Fibroblast of the aortic adventitia (primary cell): ENCODE results near the gene FRMD4B. TPM values are rescaled to one million over a fixed set of nuclear protein-coding genes. Genes with fewer than 3 reads are reported as not detected.

Experiments
- DNase-seq: peaks from one replicate; pipeline ENCODE4 v3.0.0-alpha.2; 2010; ENCODE audit warnings: low read depth
- H3K4me3 ChIP-seq: 2 replicates; pipeline ENCODE4 v1.5.1; 2011; ENCODE audit warnings: low read depth, mild to moderate bottlenecking, control low read depth, low read length, moderate library complexity
- CTCF ChIP-seq: IDR thresholded peaks from 2 replicates; pipeline ENCODE4 v1.5.1; 2011; ENCODE audit warnings: mild to moderate bottlenecking, low read length, control low read depth, inconsistent platforms; ENCODE audit not compliant: insufficient read depth
- total RNA-seq: library from RNA; depleted of rRNA; stranded (reverse); fragments of >200 nt; gene quantifications from 2 replicates; pipeline ENCODE4 v1.2.3, GENCODE V29; 2012; ENCODE audit warnings: low replicate concordance

FRMD4B gene
- total RNA-seq, 1 donor = 0.81 TPM

GRCh38 chr3:69294014-69294766, 91.7 kb downstream of the FRMD4B start:
- DNase-seq = peak; percentile 54
- no peak overlapping the region for H3K4me3 ChIP-seq
- no peak for TF ChIP-seq CTCF

- TF ChIP-seq CTCF = no peak
- no peak overlapping the region for H3K4me3 ChIP-seq
- DNase-seq = no peak
These were observed 92.8 kb downstream of the FRMD4B start for GRCh38 chr3:69292959-69293574.

- no peak overlapping the region for H3K4me3 ChIP-seq
- no peak for DNase-seq
- TF ChIP-seq CTCF = no peak
These were observed 93.7 kb downstream of the FRMD4B start for GRCh38 chr3:69292185-69292584.

- DNase-seq = no peak
- TF ChIP-seq CTCF = no peak
- H3K4me3 ChIP-seq = no peak overlapping the region
These were observed 95.5 kb downstream of the FRMD4B start for GRCh38 chr3:69290430-69290829.

GRCh38 chr3:69290006-69290405, 95.9 kb downstream of the FRMD4B start:
- DNase-seq = no peak
- no peak for TF ChIP-seq CTCF
- H3K4me3 ChIP-seq = no peak overlapping the region

- no peak for DNase-seq
- TF ChIP-seq CTCF = no peak
- H3K4me3 ChIP-seq = no peak overlapping the region
These were observed 97.6 kb downstream of the FRMD4B start for GRCh38 chr3:69288161-69288895.
